ENCODE data around the gene BRINP2. TPM values are rescaled to one million over a fixed set of nuclear protein-coding genes. Genes with fewer than 3 reads are reported as not detected.

The BRINP2 gene
- polyA plus RNA-seq, 3 donors = not detected

GRCh38 chr1:177311111-177311510 lies 140.4 kb downstream of the BRINP2 start:
- no peaks in the 10 kb centered on the region for H3K36me3 Mint-ChIP-seq
- Histone ChIP-seq H2AFZ (ENCODE audit: insufficient read depth, low read depth, low read length, poor library complexity, severe bottlenecking) (no peak overlapping the region), H3K9me3 (replicated peaks in 1 of 2; ENCODE audit: control insufficient read depth in 1 of 2, insufficient read depth in 1 of 2, low read length in 2 of 2) (no peaks in the 10 kb centered on the region), H3K4me3 (replicated peaks in 1 of 3; ENCODE audit: low read depth in 2 of 3, low read length in 3 of 3) (no peak overlapping the region), H3K27me3 (ENCODE audit: control insufficient read depth in 2 of 2, insufficient read depth in 2 of 2, low read length in 2 of 2) (no peaks in the 10 kb centered on the region), H3K4me1 (ENCODE audit: control insufficient read depth in 1 of 2, insufficient read depth in 2 of 2, low read length in 2 of 2) (no peaks in the 10 kb centered on the region), H4K20me1 (ENCODE audit: insufficient read depth, low read length) (no peaks in the 10 kb centered on the region), H3K36me3 (replicated peaks in 1 of 2; ENCODE audit: control insufficient read depth in 1 of 2, insufficient read depth in 2 of 2, low read length in 2 of 2) (no peaks in the 10 kb centered on the region), H3K9ac (ENCODE audit: insufficient read depth, low read length, poor library complexity, severe bottlenecking) (no peak overlapping the region), H3K79me2 (ENCODE audit: insufficient read depth, low read length) (no peaks in the 10 kb centered on the region), H3K27ac (ENCODE audit: low read depth in 1 of 2, low read length in 2 of 2) (no peak overlapping the region), H3K4me2 (replicated peaks; ENCODE audit: extremely low read depth, low read length, poor library complexity, severe bottlenecking) (no peak overlapping the region)
- no peaks in the 10 kb centered on the region for H3K4me1 Mint-ChIP-seq
- TF ChIP-seq CTCF (IDR thresholded peaks at IDR 0.05) = no peak
- no peak overlapping the region for H3K4me3 Mint-ChIP-seq
- H3K9me3 Mint-ChIP-seq = peaks cover 0 to 6% (median 2%) of the 10 kb centered on the region in 7 donors
- H3K27ac Mint-ChIP-seq = no peak overlapping the region
- peaks cover 0 to 3% (median 0%) of the 10 kb centered on the region in 3 donors for H3K27me3 Mint-ChIP-seq (ENCODE audit: low read depth in 3 of 3)
- DNase-seq = no peak
- WGBS (ENCODE audit: insufficient coverage) = 100% methylated on average over 2 of the region's 4 CpGs
- intact Hi-C loops (cut with micrococcal nuclease) = no loop called here

- H3K27ac Mint-ChIP-seq = no peak overlapping the region
Measured at GRCh38 chr1:177311586-177311985, 140.8 kb downstream of the BRINP2 start.

More at GRCh38 chr1:177311586-177311985, 140.8 kb downstream of the BRINP2 start:
- Mint-ChIP-seq H3K36me3 (no peaks in the 10 kb centered on the region), H3K4me3 (no peak overlapping the region), H3K4me1 (no peaks in the 10 kb centered on the region), H3K27me3 (ENCODE audit: low read depth in 3 of 3) (peaks cover 0 to 1% (median 0%) of the 10 kb centered on the region in 3 donors), H3K9me3 (peaks cover 0 to 6% (median 2%) of the 10 kb centered on the region in 7 donors)
- intact Hi-C loops (cut with micrococcal nuclease) = no loop called here
- no peak overlapping the region for H2AFZ ChIP-seq (ENCODE audit: insufficient read depth, low read depth, low read length, poor library complexity, severe bottlenecking)
- no peaks in the 10 kb centered on the region for H3K27me3 ChIP-seq (ENCODE audit: control insufficient read depth in 2 of 2, insufficient read depth in 2 of 2, low read length in 2 of 2)
- no peaks in the 10 kb centered on the region for H4K20me1 ChIP-seq (ENCODE audit: insufficient read depth, low read length)
- no peaks in the 10 kb centered on the region for H3K9me3 ChIP-seq (replicated peaks in 1 of 2; ENCODE audit: control insufficient read depth in 1 of 2, insufficient read depth in 1 of 2, low read length in 2 of 2)
- WGBS (ENCODE audit: insufficient coverage) = 40% methylated on average over 1 of the region's 2 CpGs
- no peaks in the 10 kb centered on the region for H3K79me2 ChIP-seq (ENCODE audit: insufficient read depth, low read length)
- DNase-seq = no peak
- H3K9ac ChIP-seq (ENCODE audit: insufficient read depth, low read length, poor library complexity, severe bottlenecking) = no peak overlapping the region
- H3K4me3 ChIP-seq (replicated peaks in 1 of 3; ENCODE audit: low read depth in 2 of 3, low read length in 3 of 3) = no peak overlapping the region
- no peak overlapping the region for H3K4me2 ChIP-seq (replicated peaks; ENCODE audit: extremely low read depth, low read length, poor library complexity, severe bottlenecking)
- no peaks in the 10 kb centered on the region for H3K36me3 ChIP-seq (replicated peaks in 1 of 2; ENCODE audit: control insufficient read depth in 1 of 2, insufficient read depth in 2 of 2, low read length in 2 of 2)
- H3K27ac ChIP-seq (ENCODE audit: low read depth in 1 of 2, low read length in 2 of 2) = no peak overlapping the region
- H3K4me1 ChIP-seq (ENCODE audit: control insufficient read depth in 1 of 2, insufficient read depth in 2 of 2, low read length in 2 of 2) = no peaks in the 10 kb centered on the region
- no peak for TF ChIP-seq CTCF (IDR thresholded peaks at IDR 0.05)

All from CD14-positive monocyte (primary cell).